ENCODE results near the gene PDHX.

DNA sequence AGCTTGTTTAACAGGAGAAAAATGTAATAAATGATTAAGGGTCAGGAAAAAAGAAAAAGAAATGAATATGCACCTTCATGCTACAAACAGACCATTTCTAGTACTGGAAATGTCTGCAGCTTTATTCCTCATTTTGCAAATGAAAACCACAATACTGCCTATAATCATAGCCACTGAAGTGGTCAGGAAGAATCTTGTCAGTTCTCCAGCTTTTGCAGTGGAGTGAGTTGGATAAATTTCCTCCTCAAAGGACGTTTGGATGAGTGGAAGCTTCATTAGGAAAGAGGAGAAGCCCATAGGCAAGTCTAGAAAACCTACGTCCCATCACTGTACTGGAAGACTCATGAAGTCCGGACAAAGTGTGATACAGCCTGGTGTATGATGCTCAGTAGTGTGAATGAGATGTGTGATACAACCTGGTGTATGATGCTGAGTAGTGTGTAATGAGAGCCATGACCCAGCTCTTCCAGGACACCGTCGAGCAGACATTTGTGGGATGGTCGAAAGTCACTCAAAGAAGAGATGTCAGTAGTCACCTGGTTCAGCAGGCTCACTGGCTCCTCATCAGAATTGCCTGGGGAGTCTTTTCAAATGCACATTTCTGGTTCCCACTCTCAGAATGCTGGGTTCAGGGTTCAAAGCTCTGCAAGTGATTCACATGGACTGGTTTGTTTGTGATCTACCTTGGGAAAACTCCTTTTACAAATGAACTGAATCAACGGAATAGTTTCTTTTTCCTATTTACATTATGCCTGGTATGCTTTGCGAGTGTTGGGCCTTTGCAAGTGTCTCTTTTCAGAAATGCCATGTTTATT is 101.3 kb downstream of the PDHX start:
- no peak for TF ChIP-seq SUZ12 (IDR thresholded peaks at IDR 0.05)
- TF ChIP-seq ELF4 (IDR thresholded peaks at IDR 0.05) = no peak
